Glomerular visceral epithelial cell (primary cell): ENCODE measurements around the gene NIPSNAP3A.

Experiments
- DNase-seq: peaks from one replicate; pipeline ENCODE4 v3.0.0-alpha.2; 2016; ENCODE audit errors: extremely low spot score

Gene NIPSNAP3A

GRCh38 chr9:104808035-104808614 is 60.6 kb downstream of the NIPSNAP3A start:
- DNase-seq, result peak; percentile 25
